ENCODE data around the gene KNDC1.

GRCh38 chr10:133131734-133132472, 28.1 kb upstream of the KNDC1 start:
- no peak for TF ChIP-seq EZH2 (IDR thresholded peaks at IDR 0.05; ENCODE audit: borderline replicate concordance, low read length)
- no peak for TF ChIP-seq CTCF (conservative IDR thresholded peaks at IDR 0.05 in 1 of 2, IDR thresholded peaks at IDR 0.05 in 1 of 2; ENCODE audit: extremely low read depth in 1 of 2, insufficient read depth in 1 of 2, low read depth in 1 of 2, low read length in 2 of 2)
